GM10248 (cell line): ENCODE measurements around the gene GALNTL6.
"Not testable (repeated sequence)": the region's sequence is repeated elsewhere in the genome, so short reads cannot be mapped to it uniquely, and the experiment has no call there.

Experiments
- CTCF ChIA-PET: fragments of 300-600 bp; sonication (Branson Sonifier 250); formaldehyde crosslinking; extraction: SDS; loops from one replicate; lab custom pipeline; 2021; ENCODE audit warnings: antibody characterized with exemption; lab: Yijun Ruan, JAX
- POLR2A ChIA-PET: fragments of 350-650 bp; sonication (Branson Sonifier 250); formaldehyde crosslinking; extraction: SDS; loops from one replicate; lab custom pipeline; 2020; ENCODE audit warnings: antibody characterized with exemption; lab: Yijun Ruan, JAX
- DNase-seq: peaks from one replicate; pipeline ENCODE4 v3.0.0; 2012; ENCODE audit errors: extremely low spot score
- CTCF ChIP-seq: IDR thresholded peaks from 2 replicates; pipeline ENCODE4 v1.5.1; 2012; ENCODE audit warnings: mild to moderate bottlenecking, low read depth; ENCODE audit errors: extremely low read depth, missing control alignments, control extremely low read depth

Gene GALNTL6

GRCh38 chr4:172868271-172868670, 1055.1 kb downstream of the GALNTL6 start:
- ChIA-PET CTCF (interaction anchor here (1.8 kb wide), 2 partner anchors 10 to 24 kb away, joined by 4 to 7 read pairs; no protein-coding TSS in a partner anchor), POLR2A (no interaction called here)
- DNase-seq, result no peak
- no peak for TF ChIP-seq CTCF

GRCh38 chr4:172869621-172870268, 1056.5 kb downstream of the GALNTL6 start:
- no peak for DNase-seq
- TF ChIP-seq CTCF, result no peak
- ChIA-PET POLR2A (no interaction called here), CTCF (no interaction called here)

GRCh38 chr4:172871381-172871780, 1058.2 kb downstream of the GALNTL6 start:
- DNase-seq, result no peak
- CTCF ChIA-PET, result no interaction called here
- POLR2A ChIA-PET, result no interaction called here
- no peak for TF ChIP-seq CTCF

- CTCF ChIA-PET, result interaction anchor here (1.3 to 2.1 kb wide), 3 partner anchors 10 to 51 kb away, joined by 3 to 7 read pairs (median 6); no protein-coding TSS in a partner anchor
- no peak for DNase-seq
- no peak for TF ChIP-seq CTCF
- POLR2A ChIA-PET, result no interaction called here
Observed at GRCh38 chr4:172874944-172875343, 1061.7 kb downstream of the GALNTL6 start.

- POLR2A ChIA-PET, result no interaction called here
- CTCF ChIA-PET, result interaction anchor here (2.1 kb wide), 1 partner anchor 8 kb away, joined by 6 read pairs; no protein-coding TSS in a partner anchor
- no peak for TF ChIP-seq CTCF
- no peak for DNase-seq
Observed at GRCh38 chr4:172876394-172876793, 1063.2 kb downstream of the GALNTL6 start.

GRCh38 chr4:172881645-172882044, 1068.4 kb downstream of the GALNTL6 start:
- ChIA-PET POLR2A (no interaction called here), CTCF (no interaction called here)
- no peak for DNase-seq
- no peak for TF ChIP-seq CTCF

GRCh38 chr4:172887358-172887757, 1074.2 kb downstream of the GALNTL6 start:
- POLR2A ChIA-PET, DNase-seq, CTCF ChIA-PET: not testable (repeated sequence)
